DND-41 (cell line): Measurements from ENCODE around the gene RGS17.

ENCODE experiments used
- ATAC-seq: fragments of 200-7000 bp; cut with Tn5 transposase; 3 replicates; pipeline ENCODE4 v1.9.1; 2021; ENCODE audit warnings: low read depth; ENCODE audit not compliant: insufficient read depth
- DNase-seq: peaks from one replicate; pipeline ENCODE4 v3.0.0-alpha.2; 2020
- H2AFZ ChIP-seq: 2 replicates; pipeline ENCODE4 v1.6.0; 2012; ENCODE audit warnings: low read depth, low read length
- H3K27ac ChIP-seq: 2 replicates; pipeline ENCODE4 v1.5.1; 2012; ENCODE audit warnings: low read length, inconsistent platforms
- H3K27me3 ChIP-seq: fragments of 200-600 bp; sonication (generic); 2 replicates; pipeline ENCODE4 v1.6.0; 2012; ENCODE audit warnings: low read length, mild to moderate bottlenecking, inconsistent platforms; ENCODE audit not compliant: insufficient read depth, poor library complexity
- H3K36me3 ChIP-seq: 2 replicates; pipeline ENCODE4 v1.5.1; 2012; ENCODE audit warnings: low read length, inconsistent platforms; ENCODE audit not compliant: insufficient read depth
- H3K4me1 ChIP-seq: 2 replicates; pipeline ENCODE4 v1.5.1; 2012; ENCODE audit warnings: mild to moderate bottlenecking, low read length; ENCODE audit not compliant: insufficient read depth
- H3K4me2 ChIP-seq: 2 replicates; pipeline ENCODE4 v1.6.0; 2012; ENCODE audit warnings: mild to moderate bottlenecking, moderate library complexity, low read length, inconsistent platforms; ENCODE audit not compliant: insufficient read depth
- H3K4me3 ChIP-seq, 2 experiments: fragments of 200-600 bp in 1 of 2; shearing (Covaris generic) in 1 of 2; 2 replicates each; pipeline ENCODE4 v1.5.1; 2012 to 2016; ENCODE audit warnings: inconsistent platforms in 2 of 2, low read length in 2 of 2, mild to moderate bottlenecking in 2 of 2, low read depth in 1 of 2, moderate library complexity in 1 of 2
- H3K79me2 ChIP-seq: 2 replicates; pipeline ENCODE4 v1.6.0; 2012; ENCODE audit warnings: low read length, inconsistent platforms; ENCODE audit not compliant: insufficient read depth
- H3K9ac ChIP-seq: 2 replicates; pipeline ENCODE4 v1.6.0; 2012; ENCODE audit warnings: low read depth, mild to moderate bottlenecking, inconsistent platforms, low read length, moderate library complexity
- H3K9me3 ChIP-seq: 2 replicates; pipeline ENCODE4 v1.5.1; 2012; ENCODE audit warnings: low read length, moderate library complexity, mild to moderate bottlenecking, inconsistent platforms; ENCODE audit not compliant: insufficient read depth, severe bottlenecking
- H4K20me1 ChIP-seq: 2 replicates; pipeline ENCODE4 v1.6.0; 2012; ENCODE audit warnings: low read length; ENCODE audit not compliant: insufficient read depth
- CTCF ChIP-seq: IDR thresholded peaks from 2 replicates; pipeline ENCODE4 v1.5.1; 2012; ENCODE audit warnings: borderline replicate concordance, low read length, moderate library complexity, mild to moderate bottlenecking; ENCODE audit not compliant: poor library complexity, severe bottlenecking; ENCODE audit errors: extremely low read depth
- EZH2 ChIP-seq: IDR thresholded peaks from 3 replicates; pipeline ENCODE4 v1.6.1; 2012; ENCODE audit warnings: borderline replicate concordance, low read depth, mild to moderate bottlenecking, moderate library complexity, low read length, inconsistent platforms; ENCODE audit not compliant: severe bottlenecking

Gene RGS17

DNA sequence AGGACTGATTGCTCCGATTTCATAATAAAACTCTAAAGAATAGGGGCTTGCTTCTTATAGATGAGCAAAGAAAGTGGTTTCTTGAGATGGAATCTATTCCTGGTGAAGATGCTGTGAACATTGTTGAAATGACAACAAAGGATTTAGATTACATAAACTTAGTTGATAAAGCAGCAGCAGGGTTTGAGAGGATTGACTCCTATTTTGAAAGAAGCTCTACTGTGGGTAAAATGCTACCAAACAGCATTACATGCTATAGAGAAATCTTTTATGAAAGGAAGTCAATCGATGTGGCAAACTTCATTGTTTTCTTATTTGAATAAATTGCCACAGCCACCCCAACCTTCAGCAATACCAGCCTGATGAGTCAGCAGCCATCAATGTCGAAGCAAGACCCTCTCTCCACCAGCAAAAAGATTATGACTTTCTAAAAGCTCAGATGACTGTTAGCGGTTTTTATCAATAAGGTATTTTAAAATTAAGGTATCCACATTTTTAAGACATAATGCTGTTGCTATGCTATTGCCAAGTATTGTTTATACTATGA is 115.9 kb downstream of the RGS17 start:
- Histone ChIP-seq H3K36me3 (no peaks in the 10 kb centered on the region), H3K9ac (no peak overlapping the region), H3K27me3 (no peaks in the 10 kb centered on the region), H3K79me2 (no peaks in the 10 kb centered on the region), H3K27ac (no peak overlapping the region), H3K4me1 (no peaks in the 10 kb centered on the region), H3K9me3 (no peaks in the 10 kb centered on the region), H2AFZ (no peak overlapping the region), H3K4me3 (no peak overlapping the region), H4K20me1 (no peaks in the 10 kb centered on the region), H3K4me2 (no peak overlapping the region)
- DNase-seq (no peak), ATAC-seq (no peak)
- TF ChIP-seq EZH2, result no peak
- TF ChIP-seq CTCF, result no peak

DNA sequence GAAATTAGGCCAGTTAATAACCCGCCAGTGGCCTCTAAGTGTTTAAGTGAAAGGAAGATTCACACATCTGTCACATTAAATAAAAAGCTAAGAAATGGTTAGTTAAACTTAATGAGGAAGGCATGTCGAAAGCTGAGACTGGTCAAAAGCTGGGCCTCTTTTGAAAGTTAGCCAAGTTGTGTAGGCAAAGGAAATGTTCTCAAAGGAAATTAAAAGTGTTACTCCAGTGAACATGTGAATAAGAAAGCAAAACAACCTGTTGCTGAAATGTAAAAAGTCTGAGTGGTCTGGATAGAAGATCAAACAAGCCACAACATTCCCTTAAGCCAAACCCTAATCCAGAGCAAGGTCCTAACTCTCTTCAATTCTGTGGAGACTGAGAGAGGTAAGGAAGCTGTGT is 117.6 kb downstream of the RGS17 start:
- Histone ChIP-seq H3K4me3 (no peak overlapping the region), H2AFZ (no peak overlapping the region), H3K4me1 (no peaks in the 10 kb centered on the region), H3K79me2 (no peaks in the 10 kb centered on the region), H3K36me3 (no peaks in the 10 kb centered on the region), H3K27me3 (no peaks in the 10 kb centered on the region), H3K4me2 (no peak overlapping the region), H3K9ac (no peak overlapping the region), H3K9me3 (no peaks in the 10 kb centered on the region), H4K20me1 (no peaks in the 10 kb centered on the region), H3K27ac (no peak overlapping the region)
- no peak for TF ChIP-seq CTCF
- TF ChIP-seq EZH2, result no peak
- no peak for ATAC-seq
- DNase-seq, result no peak

- no peak overlapping the region for H3K27ac ChIP-seq
- H3K79me2 ChIP-seq, result no peaks in the 10 kb centered on the region
- H3K36me3 ChIP-seq, result no peaks in the 10 kb centered on the region
- ATAC-seq, result no peak
- H2AFZ ChIP-seq, result no peak overlapping the region
- no peaks in the 10 kb centered on the region for H3K9me3 ChIP-seq
- H3K4me1 ChIP-seq, result no peaks in the 10 kb centered on the region
- no peak overlapping the region for H3K4me3 ChIP-seq
- H3K9ac ChIP-seq, result no peak overlapping the region
- TF ChIP-seq CTCF (no peak), EZH2 (no peak)
- H3K27me3 ChIP-seq, result no peaks in the 10 kb centered on the region
- H3K4me2 ChIP-seq, result no peak overlapping the region
- no peaks in the 10 kb centered on the region for H4K20me1 ChIP-seq
- DNase-seq, result no peak
Observed at GRCh38 chr6:153012856-153013255, 118.2 kb downstream of the RGS17 start.

DNA sequence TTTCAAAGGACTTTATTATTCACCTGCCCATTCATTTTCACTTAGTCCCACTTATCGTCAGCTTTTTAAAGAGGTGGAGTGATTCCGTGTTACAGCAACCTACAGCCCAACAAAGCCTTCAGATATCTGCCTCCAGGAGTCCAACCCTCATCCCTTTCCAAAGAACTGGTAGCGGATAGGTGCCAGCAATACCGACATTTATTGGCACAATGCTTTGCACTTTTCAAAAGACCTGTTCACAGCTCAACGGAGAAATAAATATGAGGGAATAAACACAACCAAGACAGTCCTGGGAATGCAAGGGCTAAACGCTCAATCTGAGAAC is 127.8 kb downstream of the RGS17 start:
- Histone ChIP-seq H3K9ac (peak overlapping the region; percentile 73), H3K4me1 (peaks cover 47% of the 10 kb centered on the region), H4K20me1 (peaks cover 22% of the 10 kb centered on the region), H3K4me3 (peak overlapping the region; percentile 78 to 83), H3K27ac (peak overlapping the region; percentile 86), H3K79me2 (peaks cover 51% of the 10 kb centered on the region), H3K36me3 (peaks cover 11% of the 10 kb centered on the region), H3K4me2 (peak overlapping the region; percentile 85), H3K9me3 (no peaks in the 10 kb centered on the region), H3K27me3 (no peaks in the 10 kb centered on the region), H2AFZ (peak overlapping the region; percentile 90)
- TF ChIP-seq CTCF (no peak), EZH2 (no peak)
- no peak for DNase-seq
- ATAC-seq, result no peak
